ENCODE data around the gene B3GNT5.

B3GNT5 gene

GRCh38 chr3:183313351-183313750 is 60.3 kb downstream of the B3GNT5 start:
- Histone ChIP-seq H3F3A (ENCODE audit: low read depth) (no peaks in the 10 kb centered on the region), H3K27me3 (ENCODE audit: insufficient read depth, low read length, poor library complexity, severe bottlenecking) (no peaks in the 10 kb centered on the region), H3K4me2 (ENCODE audit: low read depth, low read length, poor library complexity, severe bottlenecking) (no peak overlapping the region), H4K20me1 (ENCODE audit: insufficient read depth, low read length, poor library complexity, severe bottlenecking) (no peaks in the 10 kb centered on the region), H3K9me2 (replicated peaks; ENCODE audit: low read depth, low read length) (no peaks in the 10 kb centered on the region), H3K9me3 (ENCODE audit: insufficient read depth, low read depth, low read length) (no peaks in the 10 kb centered on the region), H3K36me3 (ENCODE audit: insufficient read depth, low read length) (peaks cover 4% of the 10 kb centered on the region; the same call in 1 of the 2 replicates), H3K9ac (ENCODE audit: low read depth, low read length, poor library complexity, severe bottlenecking) (no peak overlapping the region), H3K4me1 (ENCODE audit: insufficient read depth, low read length, poor library complexity, severe bottlenecking) (no peaks in the 10 kb centered on the region), H2AFZ (ENCODE audit: low read length) (no peak overlapping the region), H3K4me3 (ENCODE audit: low read length, poor library complexity, severe bottlenecking) (no peak overlapping the region), H3K79me2 (ENCODE audit: insufficient read depth, low read length) (no peaks in the 10 kb centered on the region)
- no peak for TF ChIP-seq EZH2phosphoT487 (IDR thresholded peaks at IDR 0.05; ENCODE audit: borderline replicate concordance)
- TF ChIP-seq CTCF (conservative IDR thresholded peaks at IDR 0.05; ENCODE audit: low read length): no peak

- Histone ChIP-seq H3K36me3 (ENCODE audit: insufficient read depth, low read length) (peaks cover 4% of the 10 kb centered on the region; the same call in 1 of the 2 replicates), H3F3A (ENCODE audit: low read depth) (no peaks in the 10 kb centered on the region), H3K4me2 (ENCODE audit: low read depth, low read length, poor library complexity, severe bottlenecking) (no peak overlapping the region), H3K4me3 (ENCODE audit: low read length, poor library complexity, severe bottlenecking) (no peak overlapping the region), H4K20me1 (ENCODE audit: insufficient read depth, low read length, poor library complexity, severe bottlenecking) (no peaks in the 10 kb centered on the region), H2AFZ (ENCODE audit: low read length) (no peak overlapping the region), H3K79me2 (ENCODE audit: insufficient read depth, low read length) (no peaks in the 10 kb centered on the region), H3K9me3 (ENCODE audit: insufficient read depth, low read depth, low read length) (no peaks in the 10 kb centered on the region), H3K27me3 (ENCODE audit: insufficient read depth, low read length, poor library complexity, severe bottlenecking) (no peaks in the 10 kb centered on the region), H3K9me2 (replicated peaks; ENCODE audit: low read depth, low read length) (no peaks in the 10 kb centered on the region), H3K9ac (ENCODE audit: low read depth, low read length, poor library complexity, severe bottlenecking) (no peak overlapping the region), H3K4me1 (ENCODE audit: insufficient read depth, low read length, poor library complexity, severe bottlenecking) (no peaks in the 10 kb centered on the region)
- no peak for TF ChIP-seq CTCF (conservative IDR thresholded peaks at IDR 0.05; ENCODE audit: low read length)
- no peak for TF ChIP-seq EZH2phosphoT487 (IDR thresholded peaks at IDR 0.05; ENCODE audit: borderline replicate concordance)
Measured at GRCh38 chr3:183313764-183314163, 60.7 kb downstream of the B3GNT5 start.

DNA sequence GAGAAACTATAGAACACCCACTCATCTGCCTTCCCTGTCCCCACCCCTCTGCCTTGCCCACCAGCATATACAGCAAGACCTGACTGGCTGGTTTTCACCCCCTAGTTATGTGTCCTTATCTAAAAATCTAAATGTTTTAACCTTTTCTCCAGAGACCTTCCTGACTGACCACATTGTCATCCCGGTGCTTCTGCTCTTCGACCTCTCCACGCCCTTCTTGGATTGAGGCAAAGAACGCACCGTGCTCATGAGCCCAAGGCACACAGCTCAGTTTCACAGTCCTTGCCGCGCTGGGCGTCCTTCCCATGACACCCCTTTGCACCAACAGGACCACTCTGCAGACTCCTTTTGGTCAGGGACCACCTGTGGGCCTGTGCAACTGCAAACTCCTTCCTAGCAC is 62.7 kb downstream of the B3GNT5 start:
- no peak overlapping the region for H3K9ac ChIP-seq (ENCODE audit: low read depth, low read length, poor library complexity, severe bottlenecking)
- no peak overlapping the region for H3K4me3 ChIP-seq (ENCODE audit: low read length, poor library complexity, severe bottlenecking)
- H2AFZ ChIP-seq (ENCODE audit: low read length): no peak overlapping the region
- H3K79me2 ChIP-seq (ENCODE audit: insufficient read depth, low read length): no peaks in the 10 kb centered on the region
- H3K36me3 ChIP-seq (ENCODE audit: insufficient read depth, low read length): peaks cover 4% of the 10 kb centered on the region; the same call in 1 of the 2 replicates
- TF ChIP-seq EZH2phosphoT487 (IDR thresholded peaks at IDR 0.05; ENCODE audit: borderline replicate concordance) (no peak), CTCF (conservative IDR thresholded peaks at IDR 0.05; ENCODE audit: low read length) (no peak)
- no peaks in the 10 kb centered on the region for H3K4me1 ChIP-seq (ENCODE audit: insufficient read depth, low read length, poor library complexity, severe bottlenecking)
- no peak overlapping the region for H3K4me2 ChIP-seq (ENCODE audit: low read depth, low read length, poor library complexity, severe bottlenecking)
- H3K27me3 ChIP-seq (ENCODE audit: insufficient read depth, low read length, poor library complexity, severe bottlenecking): no peaks in the 10 kb centered on the region
- no peaks in the 10 kb centered on the region for H4K20me1 ChIP-seq (ENCODE audit: insufficient read depth, low read length, poor library complexity, severe bottlenecking)
- no peaks in the 10 kb centered on the region for H3F3A ChIP-seq (ENCODE audit: low read depth)
- no peaks in the 10 kb centered on the region for H3K9me3 ChIP-seq (ENCODE audit: insufficient read depth, low read depth, low read length)
- no peaks in the 10 kb centered on the region for H3K9me2 ChIP-seq (replicated peaks; ENCODE audit: low read depth, low read length)
